Retina (tissue), 1 donor: ENCODE results near the gene LTBP1.
"Not testable (repeated sequence)": the region's sequence is repeated elsewhere in the genome, so short reads cannot be mapped to it uniquely, and the experiment has no call there.

Source experiments
- DNase-seq: peaks from one replicate; pipeline ENCODE4 v3.0.0-alpha.2; 2016

Gene LTBP1

GRCh38 chr2:33323957-33324356 lies 377.2 kb downstream of the LTBP1 start:
- no peak for DNase-seq

GRCh38 chr2:33326100-33326499 lies 379.3 kb downstream of the LTBP1 start:
- DNase-seq: no peak

GRCh38 chr2:33333433-33333832 lies 386.7 kb downstream of the LTBP1 start:
- no peak for DNase-seq

GRCh38 chr2:33334083-33334482 lies 387.3 kb downstream of the LTBP1 start:
- no peak for DNase-seq

GRCh38 chr2:33335516-33335915 lies 388.8 kb downstream of the LTBP1 start:
- no peak for DNase-seq

- DNase-seq: no peak
These were observed 389.4 kb downstream of the LTBP1 start for GRCh38 chr2:33336036-33336625.

GRCh38 chr2:33337385-33337960 lies 390.7 kb downstream of the LTBP1 start:
- no peak for DNase-seq

GRCh38 chr2:33337981-33338380 lies 391.2 kb downstream of the LTBP1 start:
- no peak for DNase-seq

GRCh38 chr2:33339269-33339668 lies 392.5 kb downstream of the LTBP1 start:
- DNase-seq: no peak

- DNase-seq: no peak
These were observed 393.5 kb downstream of the LTBP1 start for GRCh38 chr2:33340280-33340679.

GRCh38 chr2:33342171-33342570 lies 395.4 kb downstream of the LTBP1 start:
- DNase-seq: no peak

- no peak for DNase-seq
These were observed 396.0 kb downstream of the LTBP1 start for GRCh38 chr2:33342705-33343104.

- no peak for DNase-seq
These were observed 396.7 kb downstream of the LTBP1 start for GRCh38 chr2:33343387-33343895.

- DNase-seq: no peak
These were observed 397.5 kb downstream of the LTBP1 start for GRCh38 chr2:33344230-33344629.

GRCh38 chr2:33347856-33348255 lies 401.1 kb downstream of the LTBP1 start:
- no peak for DNase-seq

GRCh38 chr2:33350632-33351031 lies 403.9 kb downstream of the LTBP1 start:
- no peak for DNase-seq

- DNase-seq: no peak
These were observed 405.0 kb downstream of the LTBP1 start for GRCh38 chr2:33351781-33352180.

GRCh38 chr2:33354981-33355380 lies 408.2 kb downstream of the LTBP1 start:
- no peak for DNase-seq

- no peak for DNase-seq
These were observed 412.1 kb downstream of the LTBP1 start for GRCh38 chr2:33358878-33359277.

GRCh38 chr2:33363325-33364298 lies 416.9 kb downstream of the LTBP1 start:
- no peak for DNase-seq

- DNase-seq: no peak
These were observed 418.7 kb downstream of the LTBP1 start for GRCh38 chr2:33365264-33365970.

- no peak for DNase-seq
These were observed 419.7 kb downstream of the LTBP1 start for GRCh38 chr2:33366473-33366872.

GRCh38 chr2:33368524-33368923 lies 421.8 kb downstream of the LTBP1 start:
- DNase-seq: not testable (repeated sequence)
